Measurements from ENCODE around the gene RBM12.

The RBM12 gene

DNA sequence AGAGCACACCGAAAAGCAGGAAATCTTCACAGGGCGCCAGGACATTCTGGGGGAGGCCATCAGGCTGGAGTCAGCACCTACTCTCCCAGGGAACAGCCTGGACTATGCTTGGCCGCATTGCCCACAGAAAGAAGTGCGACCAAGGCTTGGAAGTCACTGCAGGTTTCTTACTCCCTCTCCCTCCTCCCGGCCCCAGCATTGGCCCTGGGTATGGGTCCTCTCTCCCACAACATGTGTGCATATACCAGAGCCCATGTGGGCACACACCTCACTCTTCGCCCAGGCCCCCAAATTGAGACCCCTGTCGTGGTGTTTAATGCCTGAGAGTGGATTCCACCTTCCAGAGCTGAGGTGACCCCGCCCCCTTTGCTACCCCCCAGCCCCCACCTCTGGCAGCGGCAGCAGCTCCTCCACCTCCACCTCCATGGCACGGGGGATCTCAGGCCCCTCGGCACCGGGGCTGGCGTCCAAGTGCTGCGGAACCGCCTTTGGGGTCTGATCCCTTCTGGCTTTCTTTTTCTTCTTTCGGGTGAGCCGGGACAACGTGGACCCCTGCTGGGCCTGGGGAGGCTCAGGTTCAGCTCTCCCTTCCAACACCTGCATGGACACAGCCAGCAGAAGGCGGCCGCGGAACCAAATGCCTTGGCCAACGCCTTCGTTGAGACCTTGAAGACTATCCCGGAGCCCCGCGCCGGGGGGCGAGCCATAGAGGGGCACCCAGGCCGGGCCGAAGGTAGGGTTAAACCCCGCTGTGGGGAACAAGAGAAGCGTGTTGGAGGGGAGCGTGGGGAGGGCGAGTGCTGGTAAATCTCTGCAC is 64.3 kb downstream of the RBM12 start:
- FAIRE-seq = no peak
- DNase-seq (ENCODE audit: insufficient read length, low spot score) = no peak
- no peak for TF ChIP-seq POLR2A (IDR thresholded peaks at IDR 0.05; ENCODE audit: low read depth, low read length)

DNA sequence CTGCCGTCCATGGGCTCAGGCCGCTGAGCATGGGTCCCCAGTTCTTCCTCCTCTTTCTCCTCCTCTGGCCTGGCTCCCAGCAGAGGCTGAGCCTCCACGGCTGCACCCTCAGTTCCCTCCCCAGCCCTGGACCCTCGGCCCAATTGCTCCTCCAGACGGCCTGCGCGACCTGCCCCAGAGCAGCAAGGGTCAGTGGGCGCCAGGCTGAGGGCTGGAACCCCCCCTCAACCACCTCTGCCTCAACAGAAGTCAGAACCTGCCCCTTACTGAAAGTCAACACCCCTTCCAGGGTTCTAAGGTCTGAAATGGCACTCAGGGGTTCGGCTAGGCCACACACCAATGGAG is 65.0 kb downstream of the RBM12 start:
- TF ChIP-seq POLR2A (IDR thresholded peaks at IDR 0.05; ENCODE audit: low read depth, low read length) = no peak
- FAIRE-seq (no peak), DNase-seq (ENCODE audit: insufficient read length, low spot score) (no peak)

Measured in H54 (cell line).